CD4-positive, alpha-beta T cell treated with Interleukin-4 for 1 hour (primary cell): ENCODE measurements around the gene DPP6.

Experiments
- DNase-seq, 2 donors: peaks; one replicate each; pipeline ENCODE4 v3.0.0-alpha.2; 2020 to 2022

DPP6 gene

DNA sequence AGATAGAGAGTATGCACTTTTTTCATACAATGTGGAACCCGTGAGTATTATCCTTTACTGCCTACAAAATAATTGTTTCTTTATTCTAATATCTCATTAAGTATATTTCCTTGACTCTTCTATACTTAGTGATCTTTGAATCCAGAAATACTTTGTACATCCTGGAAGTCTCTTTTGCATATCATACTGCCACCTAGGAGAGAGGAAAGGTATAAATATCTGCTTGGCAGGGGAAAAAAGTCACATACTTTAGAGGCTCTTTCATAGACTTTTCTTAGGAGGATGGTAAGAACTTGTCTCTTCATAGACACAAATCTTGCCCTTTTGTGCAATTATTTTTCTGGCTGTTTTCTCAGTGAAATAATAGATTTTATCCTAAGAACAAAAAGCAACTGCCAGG lies 514.7 kb downstream of the DPP6 start:
- no peak for DNase-seq

DNA sequence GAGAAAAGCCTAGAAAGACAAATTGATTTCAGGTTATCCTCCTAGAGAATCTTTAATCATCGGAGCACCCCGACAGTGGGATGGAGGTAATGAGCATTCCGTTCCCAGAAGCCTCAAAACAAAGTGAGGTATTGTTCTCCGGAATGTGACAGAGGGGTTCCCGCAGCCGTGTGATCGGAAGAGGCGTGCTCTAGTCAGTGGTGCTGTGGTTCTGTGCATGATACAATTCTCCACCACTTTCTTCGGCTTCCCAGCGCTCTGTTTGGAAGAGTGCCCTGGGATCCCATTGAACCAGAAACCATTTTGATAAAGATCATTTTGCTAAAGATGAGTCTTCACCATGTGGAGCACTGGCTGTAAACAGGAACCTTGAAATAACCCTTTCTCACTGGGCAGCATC lies 516.1 kb downstream of the DPP6 start:
- DNase-seq: no peak

DNA sequence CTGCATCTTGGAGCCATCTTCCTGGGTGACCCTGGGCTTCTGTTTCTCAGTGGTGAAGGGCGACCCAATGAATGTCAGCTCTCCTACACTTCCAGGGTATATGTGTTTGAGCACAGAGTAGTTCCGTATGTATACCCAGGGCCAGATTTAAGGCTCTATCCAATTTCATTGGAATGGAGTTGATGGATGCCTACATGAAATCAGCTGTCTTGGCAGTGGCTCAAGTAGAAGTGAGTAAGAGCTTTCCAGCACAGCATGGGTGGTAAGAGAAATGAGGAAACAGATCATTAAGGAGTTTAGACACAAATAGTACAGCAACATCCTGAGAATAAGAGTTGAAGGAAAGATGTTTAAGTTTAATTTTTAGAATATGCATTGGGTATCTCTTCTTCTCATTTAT lies 517.7 kb downstream of the DPP6 start:
- DNase-seq: no peak

DNA sequence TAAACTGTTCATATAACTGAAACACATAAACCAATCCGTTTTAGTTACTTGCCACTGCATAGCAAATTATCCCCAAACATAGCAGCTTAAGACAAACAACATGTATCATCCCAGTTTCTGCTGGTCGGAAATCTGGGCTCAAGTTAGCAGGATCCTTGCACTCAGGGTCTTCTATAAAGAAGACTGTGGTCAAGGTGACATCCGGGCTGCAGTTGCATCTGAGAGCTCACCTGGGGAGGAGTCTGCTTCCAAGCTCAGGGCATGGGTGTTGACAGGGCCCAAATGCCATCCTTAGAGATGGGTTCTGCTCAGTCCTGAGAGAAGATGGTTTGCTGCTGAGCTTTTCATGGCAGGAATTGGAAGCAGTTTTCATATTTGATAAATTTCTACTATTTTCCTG lies 519.6 kb downstream of the DPP6 start:
- no peak for DNase-seq

DNA sequence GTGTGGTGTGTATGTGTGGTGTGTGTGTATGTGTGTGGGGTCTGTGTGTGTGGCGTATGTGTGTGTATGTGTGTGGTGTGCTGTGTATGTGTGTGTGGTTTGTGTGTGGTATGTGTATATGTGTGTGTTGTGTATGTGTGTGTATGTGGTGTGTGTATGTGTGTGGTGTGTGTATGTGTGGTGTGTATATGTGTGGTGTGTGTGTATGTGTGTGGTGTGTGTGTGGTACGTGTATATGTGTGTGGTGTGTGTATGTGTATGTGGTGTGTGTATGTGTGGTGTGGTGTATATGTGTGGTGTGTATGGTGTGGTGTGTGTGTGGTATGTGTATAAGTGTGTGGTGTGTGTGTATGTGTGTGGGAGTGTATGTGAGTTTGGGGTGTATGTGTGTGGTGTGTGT lies 522.0 kb downstream of the DPP6 start:
- DNase-seq: no peak

GRCh38 chr7:154575497-154575896 lies 523.3 kb downstream of the DPP6 start:
- DNase-seq: no peak

GRCh38 chr7:154576604-154577003 lies 524.4 kb downstream of the DPP6 start:
- DNase-seq: no peak

GRCh38 chr7:154577141-154577873 lies 525.1 kb downstream of the DPP6 start:
- no peak for DNase-seq

GRCh38 chr7:154578336-154578735 lies 526.1 kb downstream of the DPP6 start:
- no peak for DNase-seq

DNA sequence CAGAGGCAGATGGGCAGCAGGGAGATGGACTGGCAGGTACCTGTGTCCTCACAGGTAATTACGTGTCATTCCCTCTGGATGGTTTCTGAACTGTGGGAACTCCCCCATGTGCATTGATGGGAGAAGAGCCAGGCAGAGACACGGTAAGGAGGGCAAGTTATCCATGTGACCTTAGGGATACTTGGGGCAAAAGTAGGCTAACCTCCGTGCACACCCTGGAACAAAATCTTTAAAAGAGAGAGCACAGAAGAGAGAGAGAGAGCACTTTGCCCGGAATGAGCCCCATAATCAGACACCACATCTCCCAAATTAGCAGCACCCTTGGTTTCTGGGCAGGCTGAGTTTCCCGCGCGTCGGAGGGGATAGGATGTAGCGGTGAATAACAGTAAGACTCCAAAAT lies 527.5 kb downstream of the DPP6 start:
- DNase-seq: no peak

GRCh38 chr7:154581251-154581890 lies 529.2 kb downstream of the DPP6 start:
- no peak for DNase-seq

DNA sequence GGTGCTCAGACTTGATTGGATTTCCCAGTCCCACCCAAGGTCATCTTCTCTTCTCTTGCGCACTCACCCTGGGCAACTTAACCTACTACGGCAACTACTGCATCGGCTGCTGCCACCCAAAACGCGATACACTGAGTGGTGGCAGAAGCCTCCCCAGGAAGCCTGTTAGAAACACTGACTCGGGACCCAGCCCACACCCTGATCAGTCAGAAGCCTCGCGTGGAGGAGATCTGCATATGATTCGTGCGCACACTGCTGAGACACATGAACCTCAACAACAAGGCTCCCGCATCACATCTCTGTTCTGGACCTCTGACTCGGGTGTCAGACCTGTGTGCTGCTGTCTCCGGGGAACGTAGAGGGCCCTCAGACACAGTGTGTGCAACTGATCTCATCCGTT lies 531.3 kb downstream of the DPP6 start:
- DNase-seq: no peak

- no peak for DNase-seq
These were observed 532.4 kb downstream of the DPP6 start for GRCh38 chr7:154584352-154585252.

DNA sequence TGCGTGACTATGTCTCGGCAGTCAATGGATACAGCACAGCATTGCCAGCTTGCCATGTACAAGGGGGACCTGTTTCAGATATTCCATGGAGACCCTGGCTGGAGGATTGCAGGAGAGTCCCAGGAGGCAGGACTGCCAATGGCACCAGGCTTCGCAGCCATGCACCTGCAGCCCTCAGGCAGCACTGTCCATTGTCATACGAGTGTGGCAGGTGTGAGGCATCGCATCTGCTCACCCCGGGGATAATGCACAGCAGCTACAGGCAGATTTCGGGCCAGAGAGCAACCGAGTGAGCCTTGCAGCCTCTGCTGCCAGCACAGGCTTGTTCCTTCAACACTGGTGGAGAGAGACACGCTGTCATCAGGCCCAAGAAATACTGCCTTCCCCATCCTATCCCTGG lies 535.6 kb downstream of the DPP6 start:
- no peak for DNase-seq

DNA sequence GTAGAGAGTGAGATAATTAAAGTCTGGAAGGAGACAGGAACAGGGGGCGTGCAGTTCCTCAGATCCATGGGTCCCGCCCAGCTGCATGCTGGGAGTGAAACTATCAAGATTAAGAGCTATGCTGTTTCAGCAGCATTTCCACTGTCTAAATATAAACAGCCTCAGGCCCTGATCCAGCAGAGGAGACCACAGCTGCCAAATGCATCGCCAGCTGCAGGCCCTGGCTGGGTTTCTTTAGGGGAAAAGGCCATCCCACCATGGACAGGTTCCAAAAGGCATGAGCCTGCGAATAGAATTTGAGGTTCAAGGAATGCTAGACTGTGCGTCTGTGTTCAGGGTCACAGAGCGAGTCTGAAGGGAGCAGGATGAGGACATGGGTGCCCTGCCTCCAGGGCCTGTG lies 539.3 kb downstream of the DPP6 start:
- no peak for DNase-seq

GRCh38 chr7:154592388-154592787 lies 540.2 kb downstream of the DPP6 start:
- no peak for DNase-seq

DNA sequence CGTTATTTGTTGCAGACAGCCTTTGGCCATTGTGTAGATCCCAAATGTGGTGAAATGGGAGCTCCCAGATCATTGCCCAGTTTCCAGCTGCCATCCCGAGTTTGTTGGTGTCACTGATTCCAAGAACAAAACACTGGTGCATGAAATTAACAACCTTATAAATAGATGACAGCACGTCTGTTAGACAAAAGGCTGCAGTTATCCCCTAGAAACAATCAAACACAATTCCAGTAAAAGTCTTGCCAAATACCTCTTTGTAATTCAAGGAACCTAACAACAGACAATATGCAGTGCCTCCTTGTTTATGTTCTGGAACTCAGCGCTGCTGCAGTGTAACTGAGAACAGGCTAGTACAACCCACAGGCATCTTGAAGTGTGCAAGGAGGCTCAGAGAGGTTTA lies 546.2 kb downstream of the DPP6 start:
- DNase-seq: no peak

- no peak for DNase-seq
These were observed 546.7 kb downstream of the DPP6 start for GRCh38 chr7:154598864-154599263.

DNA sequence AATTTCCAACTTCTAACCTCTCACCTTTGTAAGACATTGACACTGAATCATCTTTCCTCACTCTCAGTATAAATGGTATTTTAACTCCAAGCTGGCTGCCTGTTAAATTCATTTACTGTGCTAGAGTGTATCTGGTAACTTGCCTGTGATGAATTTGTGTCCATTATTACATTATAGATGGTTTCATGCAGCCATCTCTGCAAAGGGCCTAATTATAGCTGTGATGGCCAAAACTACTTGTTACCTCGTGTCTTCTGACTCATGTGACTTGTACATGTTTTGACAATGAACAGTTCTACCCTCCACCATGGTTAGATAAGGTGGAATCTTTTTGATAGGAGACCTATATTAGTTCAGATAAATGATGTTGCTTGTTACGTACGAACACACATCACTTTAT lies 558.7 kb downstream of the DPP6 start:
- DNase-seq: no peak

GRCh38 chr7:154613811-154614210 lies 561.6 kb downstream of the DPP6 start:
- DNase-seq: no peak

GRCh38 chr7:154620141-154620755 lies 568.0 kb downstream of the DPP6 start:
- no peak for DNase-seq

DNA sequence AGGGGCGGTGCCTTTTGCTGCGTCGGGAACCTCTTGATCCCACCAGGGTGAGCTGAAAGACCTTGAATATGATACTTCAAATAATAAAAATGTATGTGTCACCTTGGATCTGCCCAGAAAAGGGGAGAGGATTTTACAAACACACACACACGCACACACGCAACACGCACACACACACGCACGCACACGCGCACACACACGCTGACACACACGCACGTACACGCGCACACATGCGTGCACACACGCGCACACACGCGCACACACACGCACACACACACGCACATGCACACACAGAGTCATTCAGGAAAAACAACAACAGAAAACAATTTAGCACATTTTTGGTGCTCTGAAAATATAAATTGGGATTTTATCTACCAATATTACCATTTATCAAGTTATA lies 571.2 kb downstream of the DPP6 start:
- no peak for DNase-seq

DNA sequence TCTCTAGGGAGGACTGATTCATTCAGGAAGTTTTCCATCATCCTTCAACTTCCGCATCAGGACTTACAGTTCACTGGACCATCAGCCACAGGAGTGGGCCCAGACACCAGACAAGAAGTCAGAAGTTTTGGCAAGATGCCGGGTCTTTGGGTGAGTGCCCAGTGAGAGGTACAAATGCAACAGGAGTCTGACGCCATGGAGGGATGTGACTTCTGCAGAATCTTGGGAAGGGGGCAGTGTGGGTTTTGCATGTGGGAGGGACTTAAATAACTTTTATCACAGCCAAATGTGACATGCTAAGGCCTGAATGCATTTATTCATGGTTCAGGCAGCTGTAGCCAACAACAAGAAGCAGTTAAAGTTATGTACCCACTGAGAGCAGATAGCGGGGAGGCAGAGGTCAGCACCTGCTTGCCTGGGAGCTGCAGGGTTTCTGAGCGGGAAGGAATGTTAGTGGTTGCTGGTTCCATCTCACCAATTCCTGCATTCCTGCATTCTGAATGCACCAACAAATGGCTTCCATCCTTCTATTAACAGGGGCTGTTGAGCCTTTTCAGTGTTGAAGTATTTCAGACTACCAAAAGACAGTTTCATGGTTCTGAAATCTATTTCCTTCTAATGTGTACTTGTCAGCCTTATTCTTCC lies 575.6 kb downstream of the DPP6 start:
- DNase-seq: no peak
